DMS53 treated with DMSO at 0.1 percent for 48 hours (cell line): ENCODE data around the gene HBS1L.

ENCODE experiments used
- DNase-seq: peaks from one replicate; lab custom pipeline; 2025; ENCODE audit not compliant: unreplicated experiment; lab: John Stamatoyannopoulos, UW

Gene HBS1L

DNA sequence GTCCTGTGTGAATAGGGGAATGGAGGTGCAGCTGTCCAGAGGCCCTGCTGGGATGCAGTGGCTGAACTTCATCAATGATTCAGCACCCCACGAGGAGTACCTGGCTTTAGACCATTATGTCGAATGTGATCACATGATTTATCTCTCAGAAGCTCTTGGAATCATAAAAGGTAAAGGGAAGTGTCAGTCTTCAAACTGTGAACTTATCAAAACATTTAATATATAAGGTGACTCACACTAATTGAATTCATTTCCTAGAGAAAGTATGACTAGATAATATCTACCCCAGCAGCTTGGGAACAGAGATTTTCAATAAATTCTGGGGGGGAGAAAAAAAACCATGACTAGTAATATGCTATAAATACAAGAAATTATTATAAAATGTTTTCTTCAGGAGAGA lies 134.2 kb downstream of the HBS1L start:
- DNase-seq, result no peak

DNA sequence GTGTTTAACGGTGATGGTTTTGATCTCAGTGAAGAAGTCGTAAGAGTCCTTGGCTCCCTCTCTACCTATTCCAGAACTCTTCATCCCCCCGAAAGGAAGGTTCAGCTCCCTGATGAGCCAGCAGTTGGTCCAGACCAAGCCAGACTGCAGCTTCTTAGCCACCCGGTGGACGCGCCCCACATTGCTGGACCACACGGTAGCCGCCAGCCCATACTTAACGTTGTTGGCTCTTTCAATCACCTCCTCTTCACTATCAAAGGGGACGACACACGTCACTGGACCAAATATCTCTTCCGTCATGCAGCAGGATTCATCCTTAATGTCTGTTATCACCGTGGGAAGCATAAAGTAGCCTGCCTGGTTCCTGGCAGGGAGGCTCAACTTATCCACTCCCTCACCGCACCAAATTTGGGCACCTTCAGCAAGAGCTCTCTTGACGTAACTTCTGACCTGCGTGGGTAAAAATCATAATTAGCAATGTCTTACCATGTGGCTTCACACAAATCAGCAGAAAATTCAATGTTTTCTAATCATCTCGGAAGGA lies 136.1 kb downstream of the HBS1L start:
- no peak for DNase-seq

DNA sequence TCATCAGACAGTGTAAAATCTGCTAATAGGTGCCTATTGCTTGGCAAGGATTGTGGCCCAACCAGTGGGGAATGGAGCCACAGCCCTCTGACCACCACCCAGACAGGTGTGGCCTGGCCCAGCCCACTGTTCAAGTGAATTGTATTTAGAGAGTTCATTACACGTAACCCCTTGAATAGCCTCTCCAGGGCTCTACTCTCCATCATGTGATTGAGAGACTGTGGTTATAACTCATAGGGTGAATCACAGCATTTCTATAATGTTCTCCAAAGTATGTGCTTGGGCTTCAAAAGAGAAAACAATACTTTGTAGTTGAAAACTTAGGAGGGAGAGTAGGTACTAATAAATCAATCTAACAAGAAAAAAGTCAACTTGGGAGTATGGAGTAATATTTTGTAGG lies 143.1 kb downstream of the HBS1L start:
- DNase-seq, result no peak

DNA sequence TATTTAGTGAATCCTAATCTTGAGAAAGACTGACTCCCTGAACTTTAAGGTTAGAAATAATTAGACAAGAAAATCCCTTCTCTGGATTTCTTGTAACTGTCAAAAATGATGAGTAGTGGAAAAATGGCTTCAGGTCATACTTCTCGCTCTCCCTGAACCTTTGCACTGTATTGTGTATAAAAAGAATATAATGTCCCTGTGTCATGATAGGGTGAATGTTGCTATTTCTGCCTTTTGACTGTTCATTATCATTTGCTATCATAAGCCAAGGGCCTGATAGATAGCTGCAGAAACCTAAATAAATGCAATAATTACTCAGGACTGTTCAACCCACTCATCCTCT lies 144.1 kb downstream of the HBS1L start:
- no peak for DNase-seq
